ENCODE data around the gene GSC2.

The GSC2 gene

DNA sequence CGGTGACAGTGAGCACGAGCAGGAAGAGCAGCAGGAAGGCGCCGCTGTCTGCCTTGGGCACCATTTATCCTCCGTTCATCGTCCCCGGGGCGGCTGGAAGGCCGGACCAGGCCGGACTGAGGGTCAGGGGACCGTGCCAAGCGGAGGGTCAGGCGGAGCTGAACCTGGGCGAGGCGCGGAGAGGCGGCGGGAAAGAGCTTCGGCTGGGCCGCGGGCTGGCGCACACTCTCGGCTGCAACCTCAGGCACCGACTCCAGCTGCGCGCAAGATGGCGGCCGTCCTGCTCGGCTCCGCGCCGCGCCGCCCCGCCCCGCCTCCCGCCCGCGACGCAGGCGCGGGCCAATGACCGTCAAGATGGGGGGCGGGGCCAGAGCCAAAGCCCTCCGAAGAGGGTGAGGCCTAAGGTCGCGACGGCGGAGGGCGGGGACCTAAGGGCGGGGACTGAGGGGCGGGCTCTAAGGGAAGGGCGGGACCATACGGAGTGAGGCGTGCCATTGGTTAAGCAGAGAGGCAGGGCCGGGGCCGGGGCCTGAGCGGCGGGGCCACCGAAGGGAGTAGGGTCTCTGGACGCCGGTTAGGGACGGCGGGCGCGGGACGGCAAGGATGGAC lies 27.8 kb downstream of the GSC2 start, which contains the start of gene DGCR2:
Gene DGCR2, minus strand, starts transcription at position 270 of the 609 bp plus-strand sequence. Its CDS starts 206 bp downstream, at position 64.
- DNase-seq = peak; percentile 46 to 99 (median 94)

DNA sequence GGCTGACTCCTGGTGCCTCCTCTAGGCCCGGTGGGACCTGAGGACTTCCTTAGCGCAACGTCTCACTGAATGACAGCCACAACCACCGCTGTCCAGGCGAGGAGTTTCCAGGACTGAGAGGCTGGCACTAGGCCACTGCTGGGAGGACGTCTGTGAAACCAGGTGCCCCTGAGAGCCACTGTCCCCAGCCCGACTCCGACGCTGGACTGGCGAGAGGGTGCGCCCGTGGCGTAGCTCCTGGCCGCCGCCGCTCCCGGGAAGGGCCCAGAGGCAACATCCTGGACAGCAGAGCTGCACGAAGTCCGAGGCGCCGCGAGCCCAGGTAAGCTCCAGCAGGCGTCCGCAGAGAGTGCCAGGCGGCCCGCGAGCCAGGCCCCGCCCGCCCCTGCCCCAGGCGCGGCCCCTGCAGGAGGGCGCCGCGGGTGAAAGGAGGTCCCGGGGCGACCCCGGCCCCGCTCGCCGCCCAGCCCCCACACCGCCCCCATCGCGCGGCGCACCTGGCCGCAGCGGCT lies 28.4 kb downstream of the GSC2 start:
- peak in 20 of 51 donors; percentile 22 to 65 (median 45) for DNase-seq

DNA sequence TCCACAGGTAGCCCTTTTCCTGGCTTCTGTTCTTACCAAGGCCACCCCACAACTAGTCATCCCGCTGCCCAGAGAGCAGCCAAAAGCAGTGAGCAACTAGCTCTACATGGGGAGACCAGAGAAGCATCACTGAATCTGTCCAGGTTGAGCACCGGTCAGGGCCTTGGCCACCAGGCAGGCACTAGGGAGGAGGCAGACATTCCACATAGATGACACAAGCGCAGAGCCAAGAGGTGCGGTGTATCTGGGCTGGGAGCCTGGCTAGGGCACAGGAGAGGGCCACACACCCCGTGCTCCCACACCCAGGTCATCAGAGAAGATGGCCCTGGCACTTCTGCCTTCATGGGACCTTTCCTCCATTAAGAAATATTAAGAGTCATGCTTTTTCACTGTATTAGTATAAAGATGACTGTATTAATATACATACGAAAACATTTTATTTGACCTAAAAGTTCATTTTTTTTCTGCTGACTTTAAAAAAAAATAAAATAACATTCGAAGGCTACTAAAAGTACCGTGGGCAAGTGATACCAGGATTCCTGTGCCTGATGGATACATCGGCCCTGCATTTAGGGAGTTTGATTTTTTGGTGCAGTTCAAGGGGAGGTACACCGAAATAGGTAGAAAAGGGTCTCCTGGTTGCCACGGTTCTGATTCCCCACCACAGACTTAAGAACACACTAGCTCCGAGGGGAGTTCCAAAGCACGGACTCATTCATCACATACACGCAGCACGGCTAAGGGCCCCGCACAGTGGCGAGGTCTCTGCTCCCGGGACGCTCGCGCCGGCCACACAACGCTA lies 29.1 kb downstream of the GSC2 start:
- DNase-seq = no peak

DNA sequence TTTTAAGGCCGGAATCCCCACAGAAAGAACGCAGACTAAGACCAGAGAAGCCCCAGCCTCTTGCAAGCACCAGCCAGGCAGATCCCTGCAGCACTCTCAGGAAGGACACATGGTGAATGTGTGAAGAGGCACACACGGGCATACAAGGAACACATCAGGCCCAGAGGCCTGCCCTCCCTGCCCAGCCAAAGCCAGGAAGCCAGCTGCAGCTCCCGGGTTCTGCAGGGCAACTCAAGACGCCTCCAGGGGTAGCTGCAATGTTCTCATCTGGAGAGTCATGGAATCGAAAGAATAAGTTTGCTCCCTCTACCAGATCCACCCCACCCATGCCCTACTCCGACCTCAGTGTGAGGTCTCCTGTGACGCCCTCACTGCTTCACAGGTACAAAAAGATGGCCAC lies 30.1 kb downstream of the GSC2 start:
- no peak for DNase-seq

DNA sequence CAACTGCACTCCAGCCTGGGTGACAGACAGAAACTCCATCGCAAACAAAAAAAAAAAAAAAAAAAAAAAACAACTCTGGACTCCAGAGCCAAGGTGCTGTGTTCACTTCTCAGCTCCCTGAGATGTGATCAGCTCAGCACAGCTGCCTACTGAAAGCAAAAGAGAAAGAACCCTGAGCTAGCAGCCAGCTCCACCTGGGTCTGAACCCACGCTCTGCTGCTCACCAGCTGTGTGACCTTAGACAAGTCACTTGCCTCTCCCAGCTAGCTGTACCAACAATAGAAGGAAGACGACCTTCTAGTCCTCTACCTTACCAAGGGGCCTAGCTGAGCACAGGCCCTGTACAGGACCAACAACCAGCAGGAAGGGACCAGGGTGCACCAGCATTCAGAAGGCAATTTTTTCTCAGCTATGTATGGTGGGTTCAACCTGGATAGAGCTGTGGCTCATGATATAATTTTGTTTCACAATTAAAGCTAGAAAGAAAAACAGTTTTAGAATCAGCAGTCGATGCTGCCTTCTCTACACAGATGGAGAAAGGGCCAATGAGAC lies 31.7 kb downstream of the GSC2 start:
- DNase-seq = no peak

DNA sequence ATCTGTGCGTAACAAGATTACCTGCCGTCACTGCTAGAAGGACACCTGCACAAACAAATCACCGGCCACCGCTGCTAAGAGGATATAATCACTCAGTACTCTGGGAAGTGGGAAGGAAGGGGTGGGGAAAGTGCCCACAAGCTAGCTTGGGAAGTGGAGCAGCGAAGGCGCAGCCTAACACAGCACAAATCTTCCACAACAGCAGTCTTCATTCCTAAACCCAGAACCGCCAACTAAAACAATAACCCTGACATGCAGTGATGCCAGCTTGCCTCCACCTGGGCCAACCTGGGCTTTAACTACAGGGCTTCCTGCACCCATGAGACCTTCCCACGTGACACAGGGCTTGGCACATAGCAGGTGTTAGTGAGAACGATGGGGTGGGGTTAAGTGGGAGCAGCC lies 33.0 kb downstream of the GSC2 start:
- no peak for DNase-seq

DNA sequence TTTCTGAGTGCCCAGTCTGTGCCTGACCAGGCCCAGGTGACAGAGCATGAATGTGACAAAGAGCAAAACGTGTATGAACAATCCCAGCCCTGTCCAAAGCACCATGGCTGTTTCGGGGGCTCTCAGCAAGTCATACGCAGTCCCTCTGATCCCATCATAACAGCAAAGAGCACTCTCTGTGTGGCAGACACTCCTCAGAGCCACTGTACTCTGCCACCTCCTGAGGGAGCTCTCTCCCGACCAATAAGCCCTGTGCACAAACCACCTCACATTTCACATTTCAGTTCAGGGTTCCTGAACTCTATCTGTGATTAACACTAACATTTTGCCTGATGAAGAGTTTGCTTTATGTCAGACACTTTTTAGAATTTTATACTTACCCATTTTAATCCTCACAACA lies 34.5 kb downstream of the GSC2 start:
- DNase-seq = peak in 7 of 51 donors; percentile 11 to 38 (median 31)

DNA sequence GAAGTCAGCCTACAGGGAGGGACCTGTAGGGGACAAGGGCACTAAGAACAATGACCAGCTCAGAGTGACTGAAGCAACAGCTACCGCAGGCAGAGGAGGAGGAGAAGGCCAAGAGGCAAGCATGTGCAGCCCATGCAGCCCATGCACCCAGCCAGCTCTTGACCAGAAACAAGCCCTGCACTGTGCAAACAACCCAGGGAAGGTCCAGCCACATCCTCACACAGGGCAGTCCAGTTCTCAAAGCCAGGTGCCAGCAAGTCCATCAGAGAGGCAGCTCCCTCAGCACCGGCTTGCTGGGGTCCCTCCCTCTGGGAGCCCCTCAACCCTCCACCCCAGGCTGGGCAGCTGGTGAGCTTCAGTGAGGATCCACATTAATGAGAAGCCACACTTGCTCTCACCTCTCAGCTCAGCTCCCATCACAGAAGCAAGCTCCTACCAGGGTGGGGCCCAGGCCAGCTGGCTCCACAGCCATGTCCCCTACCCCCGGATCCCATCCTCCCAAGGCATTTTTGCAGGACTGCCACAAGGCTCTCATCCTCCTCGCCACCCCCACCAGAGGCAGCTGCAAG lies 35.0 kb downstream of the GSC2 start:
- peak in 1 of 51 donors; percentile 39 for DNase-seq

DNA sequence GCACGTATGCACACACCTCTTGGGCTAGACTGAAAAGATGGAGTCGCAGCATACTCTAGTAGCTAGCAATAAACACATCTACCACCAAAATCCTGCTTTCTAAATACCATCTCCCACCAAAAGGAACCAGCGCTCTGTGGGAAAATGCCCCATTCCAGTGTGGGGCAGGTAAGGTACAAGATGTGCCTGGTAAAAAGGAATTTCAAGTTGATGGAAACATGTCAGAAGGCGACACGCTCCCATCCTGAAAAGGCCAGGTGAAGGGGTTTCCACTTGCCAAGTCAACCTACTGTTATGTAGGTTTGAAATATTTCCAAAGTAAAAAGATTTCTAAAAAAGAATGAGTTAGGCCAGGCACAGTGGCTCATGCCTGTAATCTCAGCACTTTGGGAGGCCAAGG lies 36.7 kb downstream of the GSC2 start:
- no peak for DNase-seq

DNA sequence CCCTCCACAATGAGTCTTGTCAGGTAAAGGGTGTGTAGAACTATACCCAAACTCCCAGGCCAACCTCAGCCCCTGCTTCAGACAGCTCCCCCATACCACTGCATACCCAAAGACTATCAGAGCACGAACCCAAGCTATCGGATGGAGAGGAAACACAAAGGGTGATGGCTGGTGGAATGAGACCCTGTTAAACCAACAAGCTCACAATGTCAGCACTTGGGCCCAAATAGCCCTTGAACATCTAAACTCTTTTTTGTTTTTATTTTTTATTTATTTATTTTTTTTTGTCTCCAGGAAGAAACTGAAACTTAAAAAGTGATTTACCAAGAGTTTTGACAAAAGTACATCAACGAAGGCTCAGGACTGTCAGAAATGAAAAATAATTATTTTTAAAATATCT lies 38.5 kb downstream of the GSC2 start:
- DNase-seq = no peak

DNA sequence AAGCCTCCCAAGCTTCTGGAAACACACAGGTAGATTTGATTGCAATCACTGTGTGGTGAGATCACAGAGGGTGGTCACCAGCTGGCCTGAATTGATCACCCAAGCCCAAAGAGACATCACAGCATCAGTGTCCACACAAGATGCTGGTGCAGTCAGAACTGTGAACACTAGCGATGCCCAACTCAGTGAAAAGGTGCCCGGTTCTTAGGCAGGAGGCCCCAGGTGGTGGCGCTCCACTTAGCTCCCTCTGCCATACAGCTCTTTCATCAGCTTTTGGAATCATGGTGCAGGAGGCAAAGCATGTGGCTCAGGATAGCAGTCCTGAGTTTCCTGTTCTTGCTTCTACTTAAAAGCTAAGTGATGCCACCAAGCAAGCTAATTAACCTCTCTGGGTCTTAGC lies 39.0 kb downstream of the GSC2 start:
- DNase-seq = no peak

DNA sequence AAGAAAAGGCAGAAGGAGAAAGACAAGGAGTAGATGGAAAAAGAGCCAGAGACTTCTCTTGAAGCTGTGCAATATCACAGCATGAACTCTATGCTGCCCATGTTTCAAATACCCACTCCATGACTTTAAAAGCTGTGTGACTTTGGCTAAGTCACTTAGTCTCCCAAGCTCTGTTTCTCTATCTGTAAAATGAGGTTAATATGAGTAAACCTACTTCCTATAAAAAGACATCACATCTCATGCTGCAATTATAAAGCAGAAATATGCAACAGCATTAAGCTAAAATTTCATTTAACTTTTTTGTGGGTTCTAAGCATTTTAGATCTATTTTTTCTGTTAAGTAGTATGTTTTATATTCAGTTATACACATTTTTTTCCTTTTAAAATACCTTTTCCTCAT lies 39.4 kb downstream of the GSC2 start:
- DNase-seq = no peak

DNA sequence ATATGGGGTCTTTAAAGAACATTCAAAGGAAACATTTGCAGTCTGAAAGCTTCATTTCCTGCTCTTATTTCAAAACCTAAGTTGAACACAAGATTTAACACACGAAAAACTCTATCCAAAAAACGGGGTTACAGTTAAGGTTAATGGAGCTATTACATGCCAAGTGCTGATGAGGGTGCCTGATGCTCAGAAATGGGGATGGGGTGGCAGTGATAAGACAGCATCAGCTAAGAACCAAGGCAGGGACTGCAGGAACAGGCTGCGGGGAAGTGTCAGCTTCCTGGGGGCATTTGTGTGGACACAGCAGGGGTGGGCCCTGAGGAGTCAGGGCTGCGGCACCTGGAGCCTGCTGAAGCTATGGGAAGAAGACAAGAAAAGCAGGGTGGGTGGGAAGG lies 40.0 kb downstream of the GSC2 start:
- DNase-seq = no peak

DNA sequence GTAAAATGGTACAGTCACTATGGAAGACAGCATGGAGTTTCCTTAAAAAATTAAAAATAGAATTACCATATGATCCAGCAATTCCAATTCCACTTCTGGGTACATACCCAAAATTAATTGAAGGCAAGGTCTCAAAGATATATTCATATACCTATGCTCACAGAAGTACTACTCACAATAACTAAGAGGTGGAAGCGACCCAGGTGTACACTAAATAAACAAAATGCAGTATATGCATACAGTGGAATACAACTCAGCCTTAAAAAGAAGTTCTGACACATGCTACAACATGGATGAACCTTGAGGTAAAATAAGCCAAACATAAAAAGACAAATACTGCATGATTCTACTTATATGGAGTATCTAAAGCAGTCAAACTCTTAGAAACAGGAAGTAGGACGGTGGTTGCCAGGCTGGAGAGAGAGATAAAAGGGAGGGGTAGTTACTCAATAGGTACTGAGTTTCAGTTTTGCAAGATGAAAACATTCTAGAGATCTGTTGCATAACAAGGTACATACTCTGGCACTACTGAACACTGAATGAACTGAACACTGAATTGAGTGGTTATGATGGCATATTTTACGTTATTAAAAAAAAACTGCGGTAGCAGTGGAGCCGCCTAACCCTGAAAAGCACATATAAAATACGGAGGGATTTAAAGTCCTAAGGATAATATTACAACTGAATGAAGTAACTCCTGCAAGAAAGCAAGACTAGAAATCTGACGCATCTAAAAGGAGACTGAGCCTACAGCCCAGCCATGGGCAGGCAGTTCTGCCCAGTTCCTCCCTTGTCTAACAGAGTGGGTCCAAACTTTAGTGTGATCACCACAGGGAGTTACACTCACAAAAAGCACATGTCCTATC lies 40.7 kb downstream of the GSC2 start:
- DNase-seq = peak in 1 of 51 donors; percentile 34

DNA sequence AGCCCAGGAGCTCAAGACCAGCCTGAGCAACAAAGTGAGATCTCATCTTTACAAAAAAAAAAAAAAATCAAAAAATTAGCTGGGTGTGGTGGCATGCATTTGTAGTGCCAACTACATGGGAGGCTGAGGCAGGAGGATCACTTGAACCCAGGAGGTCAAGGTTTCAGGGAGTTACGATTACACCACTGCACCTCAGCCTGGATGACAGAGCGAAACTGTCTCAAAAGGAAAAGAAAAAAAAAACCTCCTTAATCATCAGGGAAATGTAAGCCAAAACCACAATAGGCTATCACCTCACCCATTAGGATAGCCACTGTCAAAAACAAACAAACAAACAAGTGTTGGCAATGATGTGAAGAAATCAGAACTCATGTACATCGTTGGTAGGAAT lies 41.3 kb downstream of the GSC2 start:
- DNase-seq = no peak

DNA sequence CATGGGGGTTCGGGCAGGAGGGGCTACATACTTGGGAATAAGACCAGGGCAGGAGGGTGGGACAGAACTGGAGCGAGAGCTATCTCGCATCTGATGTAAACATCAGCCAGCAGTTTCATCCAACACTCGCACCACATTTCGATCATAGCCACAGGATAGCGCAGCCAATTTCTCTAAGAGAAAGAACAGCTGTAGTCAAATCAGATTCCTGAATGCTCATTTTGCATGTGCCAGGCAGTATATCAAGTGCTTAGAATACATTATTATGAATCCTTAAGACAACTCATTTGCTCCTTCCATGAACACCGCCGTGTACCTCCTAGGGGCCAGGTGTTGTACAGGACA lies 42.4 kb downstream of the GSC2 start:
- DNase-seq = no peak

DNA sequence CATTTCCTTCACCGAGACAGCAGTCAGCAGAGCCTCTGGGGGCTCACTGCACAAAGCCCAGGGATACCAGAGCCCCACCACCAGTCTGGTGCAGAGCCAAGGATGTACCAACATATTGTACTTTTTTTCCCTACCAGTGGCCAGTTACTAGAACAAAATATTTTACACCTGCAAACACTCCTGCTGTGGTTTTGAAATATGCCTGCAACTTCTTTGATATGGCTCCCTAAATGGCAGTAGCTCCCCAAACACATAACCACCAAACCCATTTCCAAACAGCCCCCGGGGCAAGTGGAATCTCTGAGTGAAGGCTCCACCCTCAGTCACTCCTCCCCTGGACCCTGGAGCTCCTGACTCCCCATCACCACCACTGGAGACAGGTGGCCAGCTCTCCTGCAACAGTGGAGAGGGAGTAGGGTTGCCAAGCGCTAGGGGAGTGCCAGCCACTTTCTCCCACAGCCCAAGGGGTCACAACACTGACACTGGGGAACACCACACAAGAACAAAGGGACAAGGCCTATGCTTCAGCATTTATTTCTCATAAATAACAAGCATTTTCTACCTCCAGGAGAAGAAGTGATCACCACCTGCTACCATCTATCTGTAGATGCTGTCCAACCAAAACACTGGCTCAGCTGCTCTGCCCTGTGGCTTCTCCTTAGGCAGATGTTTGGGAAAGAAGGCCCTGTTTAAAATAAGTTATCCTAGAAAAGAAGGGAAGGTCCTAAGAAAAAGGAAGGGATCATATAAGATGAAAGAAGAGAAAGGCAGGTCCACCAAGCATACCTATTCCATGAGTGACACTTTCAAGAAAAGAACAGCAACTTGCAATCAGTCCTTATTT lies 43.0 kb downstream of the GSC2 start:
- DNase-seq = no peak

DNA sequence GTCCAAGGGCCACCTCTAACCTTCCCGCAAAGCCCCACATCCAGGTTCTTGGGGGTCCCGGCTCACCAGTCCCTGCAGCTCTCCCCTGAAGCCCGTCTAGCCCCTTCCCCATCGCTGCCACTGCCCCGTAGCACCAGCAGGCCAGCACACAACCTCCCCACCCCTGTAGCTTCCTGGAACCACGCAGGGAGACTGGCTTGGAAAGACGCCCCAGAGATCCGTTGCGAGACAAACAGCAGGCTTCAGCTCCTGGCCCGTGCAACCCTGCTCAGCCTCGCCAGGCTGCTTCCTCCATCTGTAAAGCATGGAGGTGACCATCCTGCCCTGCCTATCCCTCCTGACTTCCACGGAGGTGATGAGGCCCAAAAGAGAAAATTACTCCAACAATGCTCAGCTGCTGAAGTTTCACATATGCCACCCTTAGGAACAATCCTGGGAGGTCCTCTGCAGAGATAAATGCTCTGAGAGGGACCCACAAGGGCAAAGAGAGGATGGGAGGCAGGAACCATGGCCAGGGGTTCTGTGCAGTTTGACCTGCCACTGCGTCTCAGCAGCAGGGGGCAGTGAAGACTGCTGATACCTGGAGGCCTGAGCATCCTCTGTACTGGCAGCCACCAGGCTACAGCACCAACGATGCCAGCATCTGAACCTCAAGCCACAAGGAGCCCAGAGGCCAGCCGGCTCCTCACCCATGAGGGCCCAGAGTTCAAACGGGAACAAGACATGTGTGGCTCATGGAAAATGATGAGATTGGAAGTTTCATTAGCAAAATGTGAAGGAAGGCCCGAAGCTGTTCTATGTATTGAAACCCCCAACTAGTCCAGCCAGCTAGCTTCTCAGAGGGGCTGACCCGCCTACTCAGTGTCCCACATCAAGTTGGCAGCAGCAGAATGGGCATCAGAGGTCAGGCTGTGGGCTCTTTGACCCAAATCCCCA lies 44.0 kb downstream of the GSC2 start:
- DNase-seq = no peak

DNA sequence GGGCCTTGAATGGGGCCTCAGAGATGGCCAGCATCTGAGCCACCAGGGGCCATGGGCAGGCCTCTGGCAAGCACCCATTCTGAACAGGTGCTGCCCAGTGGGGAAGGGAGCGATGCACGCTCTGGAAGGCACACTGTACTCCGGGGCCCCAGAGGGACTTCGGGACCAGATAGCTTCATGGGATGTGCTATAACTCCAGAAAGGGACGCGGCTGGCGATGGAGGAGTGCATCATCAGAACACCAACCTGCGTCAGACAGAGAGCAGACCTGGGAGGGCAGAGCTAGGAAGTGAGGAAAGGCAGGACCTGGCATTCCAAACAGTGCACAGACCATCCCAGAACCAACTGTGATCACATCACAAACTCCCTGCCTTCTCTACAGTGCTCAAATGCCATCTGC lies 44.6 kb downstream of the GSC2 start:
- DNase-seq = no peak

All from hypothalamus (tissue), 51 donors.